ENCODE results near the gene THEM5.

DNA sequence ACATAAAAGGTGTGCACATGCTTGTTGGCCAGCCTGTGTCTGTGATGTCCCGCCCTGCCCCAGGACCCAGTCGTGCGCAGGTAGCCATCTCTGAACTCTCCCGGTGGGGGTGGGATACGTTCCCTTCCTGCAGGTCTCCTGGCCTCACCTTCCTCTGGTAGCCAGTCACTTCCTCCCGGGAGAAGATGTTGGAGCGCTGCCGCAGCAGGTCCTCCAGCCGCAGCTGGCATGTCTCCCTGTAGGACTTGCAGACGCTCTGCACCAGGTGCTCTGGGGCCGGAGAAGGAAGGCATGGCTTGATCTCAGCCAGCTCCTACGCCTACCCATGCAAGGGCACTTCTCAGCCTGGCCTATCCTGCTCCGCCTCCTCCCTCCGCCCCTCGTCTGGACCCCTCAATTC, 39.1 kb downstream of the THEM5 start:
- TF ChIP-seq POLR2AphosphoS5 (IDR thresholded peaks at IDR 0.05; ENCODE audit: low read depth, low read length) (no peak), POLR2A (IDR thresholded peaks at IDR 0.05; ENCODE audit: low read depth, low read length) (no peak), TAF1 (IDR thresholded peaks at IDR 0.05; ENCODE audit: borderline replicate concordance, low read depth, low read length) (no peak)

All from GM12892 (cell line).